ENCODE results near the gene TMEM163.

The TMEM163 gene

GRCh38 chr2:134459706-134460406, 258.9 kb downstream of the TMEM163 start:
- ChIA-PET POLR2A (no interaction called here), CTCF (interaction anchor here (0.7 to 0.9 kb wide), 2 partner anchors 9 to 439 kb away, joined by 3 read pairs; no protein-coding TSS in a partner anchor)
- TF ChIP-seq PKNOX1 (IDR thresholded peaks at IDR 0.05) = no peak
- no peak for TF ChIP-seq ELF4 (IDR thresholded peaks at IDR 0.05)
- no peak for TF ChIP-seq HDGF (IDR thresholded peaks at IDR 0.05; ENCODE audit: borderline replicate concordance)
- TF ChIP-seq CTBP1 (IDR thresholded peaks at IDR 0.05; ENCODE audit: borderline replicate concordance) = no peak
- TF ChIP-seq TARDBP (IDR thresholded peaks at IDR 0.05) = no peak
- no peak for TF ChIP-seq LEF1 (IDR thresholded peaks at IDR 0.05; ENCODE audit: borderline replicate concordance)
- TF ChIP-seq FOXK2 (IDR thresholded peaks at IDR 0.05) = no peak
- TF ChIP-seq ARNT (IDR thresholded peaks at IDR 0.05) = no peak
- no peak for TF ChIP-seq FOXA1 (IDR thresholded peaks at IDR 0.05)
- no peak for TF ChIP-seq FOXM1 (IDR thresholded peaks at IDR 0.05; ENCODE audit: borderline replicate concordance)
- no peak for TF ChIP-seq NFRKB (IDR thresholded peaks at IDR 0.05)
- no peak for TF ChIP-seq BHLHE40 (IDR thresholded peaks at IDR 0.05; ENCODE audit: borderline replicate concordance)
- TF ChIP-seq ZNF384 (IDR thresholded peaks at IDR 0.05) = no peak
- no peak for DNase-seq (ENCODE audit: extremely low spot score)

- TF ChIP-seq NFRKB (IDR thresholded peaks at IDR 0.05) (no peak), FOXA1 (IDR thresholded peaks at IDR 0.05) (no peak), L3MBTL2 (conservative IDR thresholded peaks at IDR 0.05) (no peak), LEF1 (IDR thresholded peaks at IDR 0.05; ENCODE audit: borderline replicate concordance) (no peak), FOXK2 (IDR thresholded peaks at IDR 0.05) (no peak), SUZ12 (IDR thresholded peaks at IDR 0.05) (no peak), BHLHE40 (IDR thresholded peaks at IDR 0.05; ENCODE audit: borderline replicate concordance) (no peak), PKNOX1 (IDR thresholded peaks at IDR 0.05) (no peak), TARDBP (IDR thresholded peaks at IDR 0.05) (no peak), ELF4 (IDR thresholded peaks at IDR 0.05) (no peak), CTBP1 (IDR thresholded peaks at IDR 0.05; ENCODE audit: borderline replicate concordance) (no peak), ARNT (IDR thresholded peaks at IDR 0.05) (no peak), HDGF (IDR thresholded peaks at IDR 0.05; ENCODE audit: borderline replicate concordance) (no peak), SP1 (IDR thresholded peaks at IDR 0.05) (no peak), FOXM1 (IDR thresholded peaks at IDR 0.05; ENCODE audit: borderline replicate concordance) (no peak), ZNF384 (IDR thresholded peaks at IDR 0.05) (no peak)
- POLR2A ChIA-PET = no interaction called here
- CTCF ChIA-PET = no interaction called here
- no peak for DNase-seq (ENCODE audit: extremely low spot score)
Observed at GRCh38 chr2:134458950-134459349, 259.9 kb downstream of the TMEM163 start.

GRCh38 chr2:134458473-134458853, 260.3 kb downstream of the TMEM163 start:
- ChIA-PET POLR2A (no interaction called here), CTCF (no interaction called here)
- TF ChIP-seq LEF1 (IDR thresholded peaks at IDR 0.05; ENCODE audit: borderline replicate concordance) (no peak), NFRKB (IDR thresholded peaks at IDR 0.05) (no peak), L3MBTL2 (conservative IDR thresholded peaks at IDR 0.05) (no peak), SUZ12 (IDR thresholded peaks at IDR 0.05) (no peak), CTBP1 (IDR thresholded peaks at IDR 0.05; ENCODE audit: borderline replicate concordance) (no peak), ELF4 (IDR thresholded peaks at IDR 0.05) (no peak), PKNOX1 (IDR thresholded peaks at IDR 0.05) (no peak), FOXM1 (IDR thresholded peaks at IDR 0.05; ENCODE audit: borderline replicate concordance) (no peak), FOXK2 (IDR thresholded peaks at IDR 0.05) (no peak), FOXA1 (IDR thresholded peaks at IDR 0.05) (no peak), HDGF (IDR thresholded peaks at IDR 0.05; ENCODE audit: borderline replicate concordance) (no peak), SP1 (IDR thresholded peaks at IDR 0.05) (no peak), TARDBP (IDR thresholded peaks at IDR 0.05) (no peak), BHLHE40 (IDR thresholded peaks at IDR 0.05; ENCODE audit: borderline replicate concordance) (no peak)
- DNase-seq (ENCODE audit: extremely low spot score) = no peak

GRCh38 chr2:134457765-134458472, 260.9 kb downstream of the TMEM163 start:
- CTCF ChIA-PET = no interaction called here
- POLR2A ChIA-PET = no interaction called here
- no peak for DNase-seq (ENCODE audit: extremely low spot score)

More at GRCh38 chr2:134457765-134458472, 260.9 kb downstream of the TMEM163 start:
- TF ChIP-seq TARDBP (IDR thresholded peaks at IDR 0.05) (no peak), CTBP1 (IDR thresholded peaks at IDR 0.05; ENCODE audit: borderline replicate concordance) (no peak), ARNT (IDR thresholded peaks at IDR 0.05) (no peak), L3MBTL2 (conservative IDR thresholded peaks at IDR 0.05) (no peak), SUZ12 (IDR thresholded peaks at IDR 0.05) (no peak), NFRKB (IDR thresholded peaks at IDR 0.05) (no peak), PKNOX1 (IDR thresholded peaks at IDR 0.05) (no peak), FOXA1 (IDR thresholded peaks at IDR 0.05) (no peak), ZNF384 (IDR thresholded peaks at IDR 0.05) (no peak), LEF1 (IDR thresholded peaks at IDR 0.05; ENCODE audit: borderline replicate concordance) (no peak), ELF4 (IDR thresholded peaks at IDR 0.05) (no peak), FOXK2 (IDR thresholded peaks at IDR 0.05) (no peak), FOXM1 (IDR thresholded peaks at IDR 0.05; ENCODE audit: borderline replicate concordance) (no peak), SP1 (IDR thresholded peaks at IDR 0.05) (no peak), BHLHE40 (IDR thresholded peaks at IDR 0.05; ENCODE audit: borderline replicate concordance) (no peak), HDGF (IDR thresholded peaks at IDR 0.05; ENCODE audit: borderline replicate concordance) (no peak)

Measured in HEK293T (cell line).